ENCODE data around the gene SLC15A4.

Gene SLC15A4

GRCh38 chr12:128754275-128754674 lies 69.5 kb downstream of the SLC15A4 start:
- no peak for DNase-seq (ENCODE audit: low spot score)

GRCh38 chr12:128753438-128753837 lies 70.3 kb downstream of the SLC15A4 start:
- DNase-seq (ENCODE audit: low spot score), result no peak

GRCh38 chr12:128752386-128752785 lies 71.4 kb downstream of the SLC15A4 start:
- no peak for DNase-seq (ENCODE audit: low spot score)

- DNase-seq (ENCODE audit: low spot score), result no peak
Observed at GRCh38 chr12:128747441-128747840, 76.3 kb downstream of the SLC15A4 start.

GRCh38 chr12:128745772-128746689 lies 77.7 kb downstream of the SLC15A4 start:
- no peak for DNase-seq (ENCODE audit: low spot score)

GRCh38 chr12:128743916-128744315 lies 79.8 kb downstream of the SLC15A4 start:
- DNase-seq (ENCODE audit: low spot score), result no peak
